K562 (cell line): ENCODE measurements around the gene BNC2. TPM values are rescaled to one million over a fixed set of nuclear protein-coding genes. Genes with fewer than 3 reads are reported as not detected.

Experiments
- ERF ChIP-seq: fragments of 450-650 bp; formaldehyde crosslinking; IDR thresholded peaks from 2 replicates; pipeline ENCODE4 v1.4.0; 2020; ENCODE audit warnings: mild to moderate bottlenecking, mixed read lengths
- HMGN3 ChIP-seq: IDR thresholded peaks from 2 replicates; pipeline ENCODE4 v1.6.1; 2011; ENCODE audit warnings: borderline replicate concordance, low read depth, mild to moderate bottlenecking, mixed read lengths, low read length; ENCODE audit not compliant: insufficient read length; ENCODE audit errors: extremely low read depth
- RBBP5 ChIP-seq: fragments of 200-600 bp; sonication (generic); IDR thresholded peaks from 2 replicates; pipeline ENCODE4 v1.6.1; 2012; ENCODE audit warnings: borderline replicate concordance, mild to moderate bottlenecking, low read length, control low read depth, inconsistent platforms; ENCODE audit not compliant: insufficient read depth, poor library complexity, severe bottlenecking
- RFX7 ChIP-seq: fragments of 250-450 bp; sonication (Bioruptor Pico); IDR thresholded peaks from 2 replicates; pipeline ENCODE4 v1.5.1; 2021; ENCODE audit warnings: mild to moderate bottlenecking
- XRCC5 ChIP-seq: fragments of 200-400 bp; formaldehyde crosslinking; IDR thresholded peaks from 2 replicates; pipeline ENCODE4 v1.6.1; 2017; ENCODE audit warnings: low read depth, mild to moderate bottlenecking, low read length
- ZC3H11A ChIP-seq: IDR thresholded peaks from 2 replicates; pipeline ENCODE4 v1.6.1; 2012; ENCODE audit warnings: low read depth, low read length, improper control_type of control experiment
- ZNF217 ChIP-seq: sonication (generic); formaldehyde crosslinking; IDR thresholded peaks from 2 replicates; pipeline ENCODE4 v1.8.0; 2022; ENCODE audit warnings: mild to moderate bottlenecking, missing genetic modification reagents
- polyA plus RNA-seq, 8 experiments: library from polyadenylated mRNA; depleted of rRNA in 4 of 8; stranded (reverse) in 5 of 8; unstranded in 3 of 8; fragments of >200 nt; fragmentation: Nextera tagmentation in 2 of 8; fragmentation: Illumina TruSeq in 1 of 8; extraction: Ambion mirVana in 2 of 8; extraction: Trizol in 1 of 8; gene quantifications; 2 replicates each; pipeline versions ENCODE4 v1.2.1 to v1.2.3, GENCODE V29; 2011 to 2014; ENCODE audit warnings: inconsistent platforms in 1 of 8, missing spikeins in 1 of 8
- total RNA-seq, 7 experiments: library from RNA; depleted of rRNA in 6 of 7; stranded (reverse); fragments of >200 nt in 6 of 7; fragmentation: Illumina TruSeq in 2 of 7; extraction: Trizol in 2 of 7; gene quantifications; 2 replicates each; pipeline versions ENCODE4 v1.2.1 to v1.2.3, GENCODE V29; 2011 to 2021; ENCODE audit warnings: low replicate concordance in 1 of 7
- TF ChIP-seq, protein P1 (sequence below): fragments of 250-450 bp; sonication (Bioruptor Pico); IDR thresholded peaks from 2 replicates; pipeline ENCODE4 v1.8.0; 2022; ENCODE audit warnings: inconsistent platforms, mild to moderate bottlenecking, moderate library complexity, borderline replicate concordance
- TF ChIP-seq, protein P2 (sequence below): fragments of 250-450 bp; sonication (Bioruptor Pico); IDR thresholded peaks from 2 replicates; pipeline ENCODE4 v1.5.1; 2021; ENCODE audit warnings: mild to moderate bottlenecking

Gene BNC2
- total and polyA plus RNA-seq, 9 of the 15 experiments (the other 6 are each of a cell fraction or from before 2014, with no cell fraction given) = not detected

DNA sequence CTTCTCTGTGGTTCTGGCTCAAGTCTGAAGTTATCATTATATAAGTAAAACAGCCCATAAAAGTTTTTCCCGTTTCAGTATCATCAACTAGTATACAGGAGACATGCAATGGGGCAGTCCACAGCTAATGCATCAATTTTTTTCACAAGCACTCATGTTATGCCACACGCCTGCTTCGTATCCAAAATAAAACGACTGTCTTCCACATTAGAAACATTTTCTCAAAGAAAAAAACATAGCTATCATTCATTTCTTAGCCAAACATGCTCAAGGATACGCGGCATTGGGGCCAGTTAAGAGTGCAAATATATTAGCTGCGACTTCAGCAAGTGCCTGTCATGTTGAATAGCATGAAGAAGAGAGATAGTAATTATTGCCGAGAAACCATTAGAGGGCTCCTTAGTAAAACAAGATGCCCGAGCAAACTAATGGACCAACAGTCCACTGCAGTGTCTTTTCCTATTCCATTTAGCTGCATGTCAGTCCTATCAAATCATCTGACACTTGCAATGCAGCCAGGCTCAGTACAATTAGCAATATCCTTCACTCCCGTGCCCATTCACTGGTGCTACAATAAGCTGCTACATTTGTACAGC lies 68.5 kb downstream of the BNC2 start (continued):
- TF ChIP-seq, protein P1, sequence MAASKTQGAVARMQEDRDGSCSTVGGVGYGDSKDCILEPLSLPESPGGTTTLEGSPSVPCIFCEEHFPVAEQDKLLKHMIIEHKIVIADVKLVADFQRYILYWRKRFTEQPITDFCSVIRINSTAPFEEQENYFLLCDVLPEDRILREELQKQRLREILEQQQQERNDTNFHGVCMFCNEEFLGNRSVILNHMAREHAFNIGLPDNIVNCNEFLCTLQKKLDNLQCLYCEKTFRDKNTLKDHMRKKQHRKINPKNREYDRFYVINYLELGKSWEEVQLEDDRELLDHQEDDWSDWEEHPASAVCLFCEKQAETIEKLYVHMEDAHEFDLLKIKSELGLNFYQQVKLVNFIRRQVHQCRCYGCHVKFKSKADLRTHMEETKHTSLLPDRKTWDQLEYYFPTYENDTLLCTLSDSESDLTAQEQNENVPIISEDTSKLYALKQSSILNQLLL (CRISPR knock-in tag) = no peak
- TF ChIP-seq ERF (CRISPR knock-in tag) (no peak), HMGN3 (no peak), RBBP5 (no peak), ZNF217 (CRISPR knock-in tag) (no peak), RFX7 (CRISPR knock-in tag) (no peak), XRCC5 (no peak), ZC3H11A (no peak)
- TF ChIP-seq, protein P2, sequence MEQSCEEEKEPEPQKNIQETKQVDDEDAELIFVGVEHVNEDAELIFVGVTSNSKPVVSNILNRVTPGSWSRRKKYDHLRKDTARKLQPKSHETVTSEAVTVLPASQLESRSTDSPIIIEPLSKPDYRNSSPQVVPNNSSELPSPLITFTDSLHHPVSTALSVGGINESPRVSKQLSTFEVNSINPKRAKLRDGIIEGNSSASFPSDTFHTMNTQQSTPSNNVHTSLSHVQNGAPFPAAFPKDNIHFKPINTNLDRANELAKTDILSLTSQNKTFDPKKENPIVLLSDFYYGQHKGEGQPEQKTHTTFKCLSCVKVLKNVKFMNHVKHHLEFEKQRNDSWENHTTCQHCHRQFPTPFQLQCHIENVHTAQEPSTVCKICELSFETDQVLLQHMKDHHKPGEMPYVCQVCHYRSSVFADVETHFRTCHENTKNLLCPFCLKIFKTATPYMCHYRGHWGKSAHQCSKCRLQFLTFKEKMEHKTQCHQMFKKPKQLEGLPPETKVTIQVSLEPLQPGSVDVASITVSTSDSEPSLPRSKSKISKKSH (CRISPR knock-in tag) = no peak
